Measurements from ENCODE around the gene CPEB3.

The CPEB3 gene

GRCh38 chr10:92291921-92292845, 1.3 kb upstream of the CPEB3 start:
- Mint-ChIP-seq H3K9me3 (no peaks in the 10 kb centered on the region), H3K4me3 (peak overlapping the region; percentile 92 to 94), H3K27ac (peak overlapping the region; percentile 91 to 92), H3K36me3 (ENCODE audit: insufficient read depth) (peaks cover 9% of the 10 kb centered on the region), H3K4me1 (ENCODE audit: low read depth in 2 of 2) (peaks cover 26 to 40% of the 10 kb centered on the region in 2 donors), H3K27me3 (no peaks in the 10 kb centered on the region)
- DNase-seq: peak; percentile 22 to 38 (median 28)
- no peak for ATAC-seq (replicated peaks)

GRCh38 chr10:92291616-92291865, 663 bp upstream of the CPEB3 start:
- no peak for DNase-seq
- Mint-ChIP-seq H3K4me1 (ENCODE audit: low read depth in 2 of 2) (peaks cover 24 to 36% of the 10 kb centered on the region in 2 donors), H3K4me3 (peak overlapping the region; percentile 92 to 94), H3K27me3 (no peaks in the 10 kb centered on the region), H3K27ac (peak overlapping the region; percentile 91 to 92), H3K9me3 (no peaks in the 10 kb centered on the region), H3K36me3 (ENCODE audit: insufficient read depth) (peaks cover 5% of the 10 kb centered on the region)
- ATAC-seq (replicated peaks): peak; percentile 6

GRCh38 chr10:92290076-92290836, 622 bp downstream of the CPEB3 start:
- ATAC-seq (replicated peaks): peak; percentile 32
- Mint-ChIP-seq H3K27ac (peak overlapping the region; percentile 91 to 92), H3K36me3 (ENCODE audit: insufficient read depth) (no peaks in the 10 kb centered on the region), H3K9me3 (no peaks in the 10 kb centered on the region), H3K27me3 (no peaks in the 10 kb centered on the region), H3K4me1 (ENCODE audit: low read depth in 2 of 2) (peaks cover 21 to 31% of the 10 kb centered on the region in 2 donors), H3K4me3 (peak overlapping the region; percentile 92 to 94)
- peak; percentile 2 to 25 (median 21) for DNase-seq

GRCh38 chr10:92284112-92284704, 6.7 kb downstream of the CPEB3 start:
- H3K27me3 Mint-ChIP-seq: no peaks in the 10 kb centered on the region
- ATAC-seq (replicated peaks) (no peak), DNase-seq (no peak)
- no peaks in the 10 kb centered on the region for H3K9me3 Mint-ChIP-seq
- no peaks in the 10 kb centered on the region for H3K36me3 Mint-ChIP-seq (ENCODE audit: insufficient read depth)
- H3K4me1 Mint-ChIP-seq (ENCODE audit: low read depth in 2 of 2): peaks cover 3% of the 10 kb centered on the region in 2 donors
- no peak overlapping the region for H3K27ac Mint-ChIP-seq
- no peak overlapping the region for H3K4me3 Mint-ChIP-seq

GRCh38 chr10:92278996-92279696, 11.7 kb downstream of the CPEB3 start:
- ATAC-seq (replicated peaks) (no peak), DNase-seq (no peak)
- Mint-ChIP-seq H3K27me3 (no peaks in the 10 kb centered on the region), H3K27ac (no peak overlapping the region), H3K4me3 (no peak overlapping the region), H3K4me1 (ENCODE audit: low read depth in 2 of 2) (no peaks in the 10 kb centered on the region), H3K36me3 (ENCODE audit: insufficient read depth) (no peaks in the 10 kb centered on the region), H3K9me3 (no peaks in the 10 kb centered on the region)

- H3K4me3 Mint-ChIP-seq: no peak overlapping the region
- H3K9me3 Mint-ChIP-seq: no peaks in the 10 kb centered on the region
- H3K36me3 Mint-ChIP-seq (ENCODE audit: insufficient read depth): no peaks in the 10 kb centered on the region
- DNase-seq (no peak), ATAC-seq (replicated peaks) (no peak)
- no peak overlapping the region for H3K27ac Mint-ChIP-seq
- H3K27me3 Mint-ChIP-seq: no peaks in the 10 kb centered on the region
- H3K4me1 Mint-ChIP-seq (ENCODE audit: low read depth in 2 of 2): peaks cover 0 to 10% of the 10 kb centered on the region in 2 donors
Measured at GRCh38 chr10:92274071-92274470, 16.8 kb downstream of the CPEB3 start.

GRCh38 chr10:92268748-92269147, 22.1 kb downstream of the CPEB3 start:
- no peaks in the 10 kb centered on the region for H3K27me3 Mint-ChIP-seq
- ATAC-seq (replicated peaks): no peak

GRCh38 chr10:92267343-92267742, 23.5 kb downstream of the CPEB3 start:
- Mint-ChIP-seq H3K27ac (no peak overlapping the region), H3K4me1 (ENCODE audit: low read depth in 2 of 2) (peaks cover 0 to 9% of the 10 kb centered on the region in 2 donors)

More at GRCh38 chr10:92268748-92269147, 22.1 kb downstream of the CPEB3 start:
- no peak overlapping the region for H3K4me3 Mint-ChIP-seq
- peaks cover 0 to 11% of the 10 kb centered on the region in 2 donors for H3K4me1 Mint-ChIP-seq (ENCODE audit: low read depth in 2 of 2)
- no peaks in the 10 kb centered on the region for H3K36me3 Mint-ChIP-seq (ENCODE audit: insufficient read depth)
- no peak overlapping the region for H3K27ac Mint-ChIP-seq
- H3K9me3 Mint-ChIP-seq: no peaks in the 10 kb centered on the region
- DNase-seq: no peak

GRCh38 chr10:92265687-92266258, 25.1 kb downstream of the CPEB3 start:
- Mint-ChIP-seq H3K27ac (no peak overlapping the region), H3K36me3 (ENCODE audit: insufficient read depth) (no peaks in the 10 kb centered on the region), H3K27me3 (no peaks in the 10 kb centered on the region), H3K4me3 (no peak overlapping the region), H3K9me3 (no peaks in the 10 kb centered on the region), H3K4me1 (ENCODE audit: low read depth in 2 of 2) (peaks cover 2 to 9% of the 10 kb centered on the region in 2 donors)
- DNase-seq: no peak
- no peak for ATAC-seq (replicated peaks)

More at GRCh38 chr10:92267343-92267742, 23.5 kb downstream of the CPEB3 start:
- Mint-ChIP-seq H3K4me3 (no peak overlapping the region), H3K27me3 (no peaks in the 10 kb centered on the region), H3K36me3 (ENCODE audit: insufficient read depth) (no peaks in the 10 kb centered on the region), H3K9me3 (no peaks in the 10 kb centered on the region)
- ATAC-seq (replicated peaks) (no peak), DNase-seq (no peak)

GRCh38 chr10:92264249-92264648, 26.6 kb downstream of the CPEB3 start:
- H3K9me3 Mint-ChIP-seq: no peaks in the 10 kb centered on the region
- DNase-seq: no peak
- peaks cover 2 to 4% of the 10 kb centered on the region in 2 donors for H3K4me1 Mint-ChIP-seq (ENCODE audit: low read depth in 2 of 2)
- no peak overlapping the region for H3K4me3 Mint-ChIP-seq
- no peak for ATAC-seq (replicated peaks)
- no peaks in the 10 kb centered on the region for H3K36me3 Mint-ChIP-seq (ENCODE audit: insufficient read depth)
- no peak overlapping the region for H3K27ac Mint-ChIP-seq
- no peaks in the 10 kb centered on the region for H3K27me3 Mint-ChIP-seq

GRCh38 chr10:92263396-92263795, 27.5 kb downstream of the CPEB3 start:
- H3K4me1 Mint-ChIP-seq (ENCODE audit: low read depth in 2 of 2): peaks cover 2 to 4% of the 10 kb centered on the region in 2 donors
- no peak overlapping the region for H3K27ac Mint-ChIP-seq
- no peaks in the 10 kb centered on the region for H3K9me3 Mint-ChIP-seq
- no peaks in the 10 kb centered on the region for H3K36me3 Mint-ChIP-seq (ENCODE audit: insufficient read depth)
- DNase-seq: no peak
- no peak overlapping the region for H3K4me3 Mint-ChIP-seq
- H3K27me3 Mint-ChIP-seq: no peaks in the 10 kb centered on the region
- no peak for ATAC-seq (replicated peaks)

- Mint-ChIP-seq H3K9me3 (no peaks in the 10 kb centered on the region), H3K36me3 (ENCODE audit: insufficient read depth) (no peaks in the 10 kb centered on the region), H3K27ac (no peak overlapping the region), H3K27me3 (no peaks in the 10 kb centered on the region), H3K4me1 (ENCODE audit: low read depth in 2 of 2) (peaks cover 0 to under 1% of the 10 kb centered on the region in 2 donors), H3K4me3 (no peak overlapping the region)
- ATAC-seq (replicated peaks) (no peak), DNase-seq (no peak)
Measured at GRCh38 chr10:92248566-92248965, 42.3 kb downstream of the CPEB3 start.

GRCh38 chr10:92244796-92245195, 46.1 kb downstream of the CPEB3 start:
- peaks cover 2% of the 10 kb centered on the region for H3K36me3 Mint-ChIP-seq (ENCODE audit: insufficient read depth)
- no peak overlapping the region for H3K27ac Mint-ChIP-seq
- DNase-seq (no peak), ATAC-seq (replicated peaks) (no peak)
- no peaks in the 10 kb centered on the region for H3K27me3 Mint-ChIP-seq
- H3K9me3 Mint-ChIP-seq: no peaks in the 10 kb centered on the region
- no peak overlapping the region for H3K4me3 Mint-ChIP-seq
- peaks cover 9 to 18% of the 10 kb centered on the region in 2 donors for H3K4me1 Mint-ChIP-seq (ENCODE audit: low read depth in 2 of 2)
